GM20000 (cell line): ENCODE data around the gene CYP1A2.

Experiments
- DNase-seq: peaks from one replicate; pipeline ENCODE4 v3.0.0; 2012; ENCODE audit warnings: low spot score
- TF ChIP-seq, protein P1 (sequence below): IDR thresholded peaks from 2 replicates; pipeline ENCODE4 v1.5.1; 2012; ENCODE audit warnings: mild to moderate bottlenecking, control low read depth; ENCODE audit errors: extremely low read depth, missing control alignments

The CYP1A2 gene

DNA sequence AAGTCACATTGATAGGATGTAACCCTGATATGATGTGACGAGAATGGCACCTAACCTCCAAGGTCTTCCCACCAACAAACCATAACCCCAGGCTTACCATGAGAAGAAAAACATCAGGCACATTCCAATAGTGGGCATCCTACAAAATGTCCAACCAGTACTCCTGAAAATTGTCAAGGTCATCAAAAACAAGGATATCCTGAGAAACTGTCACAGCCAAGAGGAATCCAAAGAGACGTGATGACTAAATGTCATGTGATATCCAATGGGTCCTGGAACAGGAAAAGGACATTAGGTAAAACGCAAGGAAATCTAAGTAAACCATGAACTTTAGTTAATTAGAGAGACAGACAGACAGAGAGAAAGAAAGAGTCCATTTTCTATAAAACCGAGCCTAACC, 2.3 kb upstream of the CYP1A2 start:
- no peak for DNase-seq
- TF ChIP-seq, protein P1, sequence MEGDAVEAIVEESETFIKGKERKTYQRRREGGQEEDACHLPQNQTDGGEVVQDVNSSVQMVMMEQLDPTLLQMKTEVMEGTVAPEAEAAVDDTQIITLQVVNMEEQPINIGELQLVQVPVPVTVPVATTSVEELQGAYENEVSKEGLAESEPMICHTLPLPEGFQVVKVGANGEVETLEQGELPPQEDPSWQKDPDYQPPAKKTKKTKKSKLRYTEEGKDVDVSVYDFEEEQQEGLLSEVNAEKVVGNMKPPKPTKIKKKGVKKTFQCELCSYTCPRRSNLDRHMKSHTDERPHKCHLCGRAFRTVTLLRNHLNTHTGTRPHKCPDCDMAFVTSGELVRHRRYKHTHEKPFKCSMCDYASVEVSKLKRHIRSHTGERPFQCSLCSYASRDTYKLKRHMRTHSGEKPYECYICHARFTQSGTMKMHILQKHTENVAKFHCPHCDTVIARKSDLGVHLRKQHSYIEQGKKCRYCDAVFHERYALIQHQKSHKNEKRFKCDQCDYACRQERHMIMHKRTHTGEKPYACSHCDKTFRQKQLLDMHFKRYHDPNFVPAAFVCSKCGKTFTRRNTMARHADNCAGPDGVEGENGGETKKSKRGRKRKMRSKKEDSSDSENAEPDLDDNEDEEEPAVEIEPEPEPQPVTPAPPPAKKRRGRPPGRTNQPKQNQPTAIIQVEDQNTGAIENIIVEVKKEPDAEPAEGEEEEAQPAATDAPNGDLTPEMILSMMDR: no peak

DNA sequence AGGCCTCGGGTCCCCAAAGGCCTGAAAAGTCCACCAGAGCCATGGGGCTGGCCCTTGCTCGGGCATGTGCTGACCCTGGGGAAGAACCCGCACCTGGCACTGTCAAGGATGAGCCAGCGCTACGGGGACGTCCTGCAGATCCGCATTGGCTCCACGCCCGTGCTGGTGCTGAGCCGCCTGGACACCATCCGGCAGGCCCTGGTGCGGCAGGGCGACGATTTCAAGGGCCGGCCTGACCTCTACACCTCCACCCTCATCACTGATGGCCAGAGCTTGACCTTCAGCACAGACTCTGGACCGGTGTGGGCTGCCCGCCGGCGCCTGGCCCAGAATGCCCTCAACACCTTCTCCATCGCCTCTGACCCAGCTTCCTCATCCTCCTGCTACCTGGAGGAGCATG, 1.2 kb downstream of the CYP1A2 start:
- TF ChIP-seq, protein P1: no peak
- no peak for DNase-seq

DNA sequence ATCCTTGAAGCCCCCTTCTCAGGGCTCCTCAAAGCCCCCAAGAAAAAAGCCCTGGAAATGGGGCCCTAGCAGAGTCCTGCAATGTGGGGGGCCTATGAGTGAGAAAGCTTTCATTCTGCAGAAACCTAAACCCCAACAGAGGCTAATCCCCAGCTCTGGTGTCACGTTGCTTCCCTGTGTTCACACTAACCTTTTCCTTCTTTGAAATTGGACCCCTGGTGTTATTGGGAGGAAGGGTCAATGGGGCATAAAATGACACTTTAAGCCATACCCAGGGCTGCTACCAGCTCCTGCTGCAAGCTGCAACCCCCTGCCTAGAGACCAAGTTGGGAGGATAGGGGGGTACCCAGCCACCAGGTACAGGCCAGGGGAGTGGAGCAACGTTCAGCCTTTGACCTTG, 2.1 kb downstream of the CYP1A2 start:
- TF ChIP-seq, protein P1: no peak
- DNase-seq: no peak

DNA sequence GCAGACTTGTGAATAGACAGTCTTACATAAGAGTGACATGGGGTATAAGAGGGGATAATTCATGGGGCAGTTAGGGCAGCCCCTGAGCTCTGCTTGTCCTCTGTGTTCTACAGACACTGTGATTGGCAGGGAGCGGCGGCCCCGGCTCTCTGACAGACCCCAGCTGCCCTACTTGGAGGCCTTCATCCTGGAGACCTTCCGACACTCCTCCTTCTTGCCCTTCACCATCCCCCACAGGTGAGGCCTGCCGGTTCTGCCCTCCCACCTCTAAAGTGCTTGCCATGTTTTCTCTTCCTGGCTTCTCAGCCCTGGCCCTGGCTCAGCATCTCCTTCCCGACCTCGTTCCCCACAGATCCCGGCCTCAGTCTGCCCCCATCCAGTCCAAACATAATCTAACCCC, 3.4 kb downstream of the CYP1A2 start:
- no peak for DNase-seq
- TF ChIP-seq, protein P1: no peak

DNA sequence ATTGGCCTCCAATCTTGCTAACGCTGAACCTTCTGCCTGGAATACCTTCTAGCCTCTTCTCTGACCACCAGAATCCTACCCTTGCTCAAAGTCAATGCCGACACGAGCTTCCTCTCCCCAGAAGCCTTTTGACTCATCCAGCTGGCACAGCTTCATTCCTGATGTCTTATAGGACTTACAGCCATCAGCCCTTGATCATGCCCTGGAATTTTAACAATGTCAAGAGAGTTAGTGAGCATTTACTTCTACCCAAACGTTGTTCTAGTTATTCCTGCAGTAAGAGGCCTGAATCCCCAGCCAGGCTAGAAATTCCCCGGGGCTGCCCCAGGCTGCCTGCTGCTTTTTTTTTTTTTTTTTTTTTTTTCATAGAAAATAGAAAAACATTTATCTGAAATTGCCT, 3.9 kb downstream of the CYP1A2 start:
- TF ChIP-seq, protein P1: no peak
- no peak for DNase-seq

DNA sequence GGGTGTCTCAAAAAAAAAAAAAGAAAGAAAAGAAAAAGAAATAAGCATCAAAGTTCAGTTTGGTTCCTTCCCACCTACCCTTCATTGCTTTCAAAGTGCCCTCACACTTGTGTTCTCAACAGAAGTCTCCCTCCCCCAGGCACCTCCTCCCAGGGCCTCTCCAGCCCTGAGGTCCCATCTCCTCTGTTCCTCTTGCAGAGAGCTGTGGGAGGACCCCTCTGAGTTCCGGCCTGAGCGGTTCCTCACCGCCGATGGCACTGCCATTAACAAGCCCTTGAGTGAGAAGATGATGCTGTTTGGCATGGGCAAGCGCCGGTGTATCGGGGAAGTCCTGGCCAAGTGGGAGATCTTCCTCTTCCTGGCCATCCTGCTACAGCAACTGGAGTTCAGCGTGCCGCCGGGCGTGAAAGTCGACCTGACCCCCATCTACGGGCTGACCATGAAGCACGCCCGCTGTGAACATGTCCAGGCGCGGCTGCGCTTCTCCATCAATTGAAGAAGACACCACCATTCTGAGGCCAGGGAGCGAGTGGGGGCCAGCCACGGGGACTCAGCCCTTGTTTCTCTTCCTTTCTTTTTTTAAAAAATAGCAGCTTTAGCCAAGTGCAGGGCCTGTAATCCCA, 6.1 kb downstream of the CYP1A2 start:
- DNase-seq: no peak

DNA sequence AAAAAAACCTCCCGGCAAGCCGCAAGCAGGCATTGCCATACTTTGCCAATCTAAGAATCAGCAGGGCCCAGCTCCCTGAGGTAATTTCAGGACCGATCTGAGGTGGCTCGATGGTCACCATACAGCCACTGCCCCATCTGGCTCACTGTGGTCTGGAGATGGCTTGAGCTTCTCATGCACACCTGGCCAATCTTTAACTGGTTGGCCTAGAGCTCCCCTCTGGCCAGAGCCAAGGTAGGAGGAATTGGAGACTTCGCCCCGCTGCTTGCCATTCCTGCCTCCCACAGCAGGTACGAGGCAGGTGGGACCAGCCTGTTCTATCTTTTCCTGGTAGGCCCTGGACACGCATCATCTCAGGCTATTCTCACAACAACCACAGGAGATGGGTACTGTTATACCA, 10.1 kb downstream of the CYP1A2 start:
- no peak for DNase-seq

More for the DNA sequence above, 6.1 kb downstream of the CYP1A2 start:
- TF ChIP-seq, protein P1: no peak

More for the DNA sequence above, 10.1 kb downstream of the CYP1A2 start:
- TF ChIP-seq, protein P1: no peak
